Measurements from ENCODE around the gene AQP12A.

GRCh38 chr2:240725266-240725665 is 33.6 kb downstream of the AQP12A start:
- TF ChIP-seq POLR2A (IDR thresholded peaks at IDR 0.05) (no peak), CTCF (IDR thresholded peaks at IDR 0.05) (no peak)

Data from adrenal gland (tissue), 5 donors.